ENCODE measurements around the gene CRIP2.

DNA sequence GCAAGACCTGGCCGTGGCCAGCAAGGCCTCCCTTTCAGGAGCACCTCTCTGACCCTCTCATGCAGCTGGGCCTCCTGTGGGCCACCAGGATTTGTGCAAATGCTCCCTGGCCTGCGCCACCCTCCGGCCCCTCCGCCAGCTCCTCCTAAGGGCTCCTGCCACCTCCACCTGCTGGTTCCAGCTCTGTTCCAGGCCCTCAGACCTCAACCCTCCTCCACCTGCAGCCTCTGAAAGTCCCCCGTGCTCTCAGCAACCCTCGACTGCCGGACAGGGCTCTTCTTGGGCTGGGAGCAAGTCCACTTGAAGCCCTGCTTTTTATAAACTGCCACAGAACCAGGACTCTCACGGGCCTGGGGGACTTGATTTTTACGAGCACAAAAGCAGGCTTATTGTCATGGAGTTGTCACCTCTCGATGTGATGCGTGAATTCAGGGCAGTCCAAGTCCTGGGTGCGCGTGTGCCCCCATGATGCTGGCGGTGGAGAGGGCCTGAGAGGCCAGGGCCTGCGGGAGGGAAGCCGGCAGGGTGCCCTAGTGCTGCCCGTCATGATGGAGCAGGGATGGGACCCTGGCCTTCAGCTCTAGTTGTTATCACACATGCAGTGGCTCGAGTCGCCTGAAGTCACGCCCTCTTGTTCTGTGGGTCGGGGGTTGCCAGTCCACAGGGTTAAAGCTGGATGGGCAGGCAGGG, 25.6 kb downstream of the CRIP2 start:
- TF ChIP-seq CTCF (IDR thresholded peaks at IDR 0.05) (no peak), EP300 (IDR thresholded peaks at IDR 0.05) (no peak), POLR2A (IDR thresholded peaks at IDR 0.05) (no peak)

Measured in ovary (tissue), 3 donors.